GM18502 (cell line): ENCODE results near the gene IGFL1.
"Not testable (repeated sequence)": the region's sequence is repeated elsewhere in the genome, so short reads cannot be mapped to it uniquely, and the experiment has no call there.

Experiments used
- ATAC-seq: cut with Tn5 transposase; IDR thresholded peaks from one replicate; pipeline ENCODE4 v1.9.1; 2021; ENCODE audit warnings: mild to moderate bottlenecking; ENCODE audit not compliant: unreplicated experiment, poor library complexity

Gene IGFL1

GRCh38 chr19:46201454-46202310 is 27.9 kb upstream of the IGFL1 start:
- ATAC-seq: no peak

DNA sequence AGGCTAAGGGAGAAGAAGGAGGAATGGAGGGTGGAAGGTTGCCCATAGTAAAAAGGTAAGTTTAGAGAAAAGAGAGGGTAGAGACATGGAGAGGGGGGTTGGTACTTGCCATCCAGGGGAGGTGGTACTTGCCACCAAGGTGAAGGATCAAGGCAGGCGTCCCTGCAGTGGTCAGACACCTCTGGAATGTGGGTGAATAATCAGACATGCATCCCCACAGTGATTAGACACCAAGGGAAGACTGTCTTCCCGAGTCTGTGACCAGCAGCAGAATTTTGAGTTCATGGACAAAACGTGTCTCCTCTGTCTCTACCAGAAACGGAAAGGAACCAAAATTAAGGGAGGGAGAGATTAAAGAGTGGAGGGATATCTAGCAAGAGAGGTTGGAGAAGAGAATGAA is 27.1 kb upstream of the IGFL1 start:
- ATAC-seq: no peak

GRCh38 chr19:46202872-46203860 is 26.4 kb upstream of the IGFL1 start:
- ATAC-seq: no peak

DNA sequence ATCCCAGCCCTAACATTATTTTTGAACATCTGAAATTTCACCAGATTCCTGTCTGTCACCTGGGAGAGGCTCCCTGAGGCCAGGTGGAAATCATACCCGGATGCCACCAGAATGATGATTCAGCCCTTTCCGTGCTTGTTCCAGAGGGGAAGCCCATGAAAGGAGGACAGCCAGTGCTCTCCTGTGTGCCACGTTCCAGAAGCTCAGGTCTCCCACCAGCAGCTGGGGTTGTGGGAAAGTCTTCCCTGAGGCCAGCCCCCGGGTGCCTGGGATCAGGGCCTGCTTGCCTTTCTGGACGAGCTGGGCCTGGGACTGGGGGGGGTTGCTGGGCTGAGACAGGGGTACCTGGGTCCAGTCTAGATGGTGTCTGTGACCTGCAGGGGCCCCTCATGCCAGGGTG is 25.5 kb upstream of the IGFL1 start:
- no peak for ATAC-seq

- ATAC-seq: no peak
These were observed 24.2 kb upstream of the IGFL1 start for GRCh38 chr19:46205183-46205984.

GRCh38 chr19:46206176-46206575 is 23.4 kb upstream of the IGFL1 start:
- ATAC-seq: no peak

DNA sequence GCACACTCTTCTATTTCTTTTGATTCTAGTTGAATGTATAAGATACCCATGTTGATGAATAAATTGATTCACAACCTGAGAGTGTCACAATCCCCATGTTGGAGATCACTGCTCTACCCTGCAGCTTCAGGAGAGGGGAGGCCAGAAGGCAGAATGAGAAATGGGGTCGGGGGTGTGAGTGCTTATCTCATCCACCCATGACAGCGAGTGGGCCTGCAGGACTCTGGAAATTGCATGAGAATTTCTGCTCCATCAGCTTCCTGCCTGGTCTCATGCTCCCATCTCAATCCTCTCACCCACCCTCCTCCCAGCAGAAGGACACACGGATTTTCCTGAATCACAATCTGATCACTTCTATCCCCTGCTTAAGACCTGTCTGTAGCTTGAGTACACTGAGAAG is 22.9 kb upstream of the IGFL1 start:
- no peak for ATAC-seq

DNA sequence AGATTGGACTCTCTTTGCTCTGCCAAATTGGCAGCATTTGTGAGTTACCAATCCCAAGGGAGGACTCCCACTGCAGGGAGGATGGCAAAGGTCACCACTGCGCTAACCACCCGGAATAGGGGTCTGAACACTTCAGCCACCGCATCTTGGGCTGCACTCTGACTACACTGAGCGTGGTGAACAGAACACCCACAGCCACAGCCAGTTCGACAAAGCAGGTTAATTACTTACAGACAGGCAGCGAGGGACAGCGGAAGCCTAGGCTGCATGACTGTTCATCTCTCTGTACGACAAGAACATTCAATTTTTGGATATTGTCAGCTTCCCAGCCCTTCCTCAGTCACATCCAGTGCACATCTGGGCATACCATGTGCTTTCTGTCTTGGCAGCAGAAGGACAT is 21.7 kb upstream of the IGFL1 start:
- not testable (repeated sequence) for ATAC-seq

DNA sequence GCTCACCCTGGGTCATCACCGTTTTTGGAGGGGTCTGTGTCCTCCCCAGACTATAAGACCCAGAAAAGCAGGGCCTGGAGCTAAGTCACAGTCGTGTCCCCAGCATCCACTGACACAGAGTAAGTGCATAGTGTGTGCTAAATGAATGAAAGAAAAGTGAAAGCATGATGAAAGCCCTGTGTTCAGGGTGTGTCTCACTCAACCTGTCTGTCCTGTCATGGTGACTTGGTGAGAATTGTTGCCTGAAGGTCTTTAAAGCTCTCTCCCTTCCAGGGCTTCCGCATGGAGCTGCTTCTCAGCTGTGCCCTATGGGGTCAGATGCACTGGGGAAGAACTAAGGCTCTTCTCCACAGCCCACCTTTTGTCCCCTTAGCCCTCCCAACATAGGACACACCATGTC is 20.5 kb upstream of the IGFL1 start:
- ATAC-seq: no peak

DNA sequence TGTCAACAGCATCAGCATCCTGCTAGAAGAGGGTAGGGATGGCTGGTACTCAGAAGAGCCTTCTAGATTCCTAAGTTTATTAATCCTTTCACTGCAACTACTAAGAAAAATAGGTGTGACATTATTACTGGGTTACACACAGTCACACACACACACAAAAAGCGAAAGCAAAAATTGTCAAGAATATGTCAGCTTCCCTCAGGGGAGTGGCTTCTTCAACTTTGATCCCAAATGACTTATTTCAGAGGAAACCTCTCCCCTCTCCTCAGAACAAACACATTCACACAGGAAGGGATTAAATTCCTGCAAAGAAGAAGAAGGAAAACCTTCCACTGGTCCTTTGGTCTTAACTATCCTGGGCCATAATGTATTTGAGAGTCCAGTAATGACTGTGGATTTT is 20.1 kb upstream of the IGFL1 start:
- ATAC-seq: no peak

DNA sequence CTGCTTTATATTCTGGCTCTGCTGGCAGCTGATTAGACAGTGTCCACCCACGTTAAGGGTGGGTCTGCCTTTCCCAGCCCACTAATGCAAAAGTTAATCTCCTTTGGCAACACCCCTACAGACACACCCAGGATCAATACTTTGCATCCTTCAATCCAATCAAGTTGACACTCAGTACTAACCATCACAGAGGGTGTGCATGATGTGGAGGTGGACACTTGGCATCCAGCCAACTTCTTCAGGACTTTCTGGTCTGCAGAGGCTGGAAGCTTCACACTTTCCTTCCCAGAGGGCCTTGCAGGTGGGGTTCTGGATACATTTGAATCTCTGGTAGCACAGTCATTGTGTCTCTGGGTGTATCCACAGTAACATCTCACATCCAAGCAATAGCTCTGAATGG is 18.9 kb upstream of the IGFL1 start:
- no peak for ATAC-seq

DNA sequence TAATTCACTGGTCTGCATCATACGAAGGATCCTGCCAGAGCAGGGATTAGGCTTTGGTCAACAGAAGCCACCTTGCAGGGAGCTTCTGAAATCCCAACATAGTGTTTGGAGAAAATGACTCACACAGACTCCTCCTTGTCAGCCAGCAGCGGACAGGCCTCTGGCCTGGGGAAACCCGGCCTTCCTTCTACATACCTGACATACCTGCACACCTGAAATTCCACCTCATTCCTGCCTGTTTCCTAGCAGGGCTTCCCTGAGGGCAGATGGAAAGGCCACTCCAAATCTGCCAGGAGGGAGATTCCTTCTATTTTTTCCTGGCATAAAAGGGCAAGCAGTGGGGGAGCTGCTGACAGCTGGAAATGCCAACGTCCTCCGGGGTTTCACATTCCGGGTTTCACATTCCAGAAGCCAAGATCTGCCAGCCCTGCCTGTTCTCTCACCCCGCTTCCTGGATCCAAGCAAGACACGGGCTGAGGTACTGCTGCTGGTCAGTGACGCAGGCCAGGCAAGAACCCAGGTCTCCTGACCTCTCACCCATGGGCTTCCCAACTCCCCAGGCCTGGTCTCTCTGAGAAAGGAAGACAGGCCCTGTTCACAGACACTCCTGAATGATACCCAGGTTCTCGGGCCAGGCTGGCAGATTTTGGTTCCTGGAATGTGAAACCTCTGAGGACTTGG is 18.2 kb upstream of the IGFL1 start:
- ATAC-seq: no peak

GRCh38 chr19:46212592-46212991 is 16.9 kb upstream of the IGFL1 start:
- ATAC-seq: not testable (repeated sequence)

DNA sequence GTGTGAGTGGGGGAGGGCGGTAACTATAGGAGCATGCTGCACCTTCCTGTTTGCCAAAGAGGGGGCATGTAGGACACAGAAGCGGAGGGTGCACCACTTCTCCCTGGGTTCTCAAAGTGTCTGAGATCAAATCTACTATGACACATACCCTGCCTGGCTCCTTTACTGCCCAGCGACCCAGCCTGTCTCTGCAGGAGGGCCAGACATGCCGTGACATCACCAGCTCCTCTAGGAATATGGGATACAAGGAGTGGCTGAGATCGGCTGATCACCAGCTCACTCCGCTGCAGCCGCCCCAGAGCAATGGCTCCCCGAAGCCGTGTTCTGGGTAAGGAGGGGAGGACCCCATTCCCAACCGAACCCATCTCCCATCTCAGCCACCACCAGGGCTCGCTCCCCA is 16.4 kb upstream of the IGFL1 start:
- ATAC-seq: no peak

GRCh38 chr19:46213806-46214205 is 15.7 kb upstream of the IGFL1 start:
- ATAC-seq: no peak

GRCh38 chr19:46216612-46217011 is 12.9 kb upstream of the IGFL1 start:
- no peak for ATAC-seq

DNA sequence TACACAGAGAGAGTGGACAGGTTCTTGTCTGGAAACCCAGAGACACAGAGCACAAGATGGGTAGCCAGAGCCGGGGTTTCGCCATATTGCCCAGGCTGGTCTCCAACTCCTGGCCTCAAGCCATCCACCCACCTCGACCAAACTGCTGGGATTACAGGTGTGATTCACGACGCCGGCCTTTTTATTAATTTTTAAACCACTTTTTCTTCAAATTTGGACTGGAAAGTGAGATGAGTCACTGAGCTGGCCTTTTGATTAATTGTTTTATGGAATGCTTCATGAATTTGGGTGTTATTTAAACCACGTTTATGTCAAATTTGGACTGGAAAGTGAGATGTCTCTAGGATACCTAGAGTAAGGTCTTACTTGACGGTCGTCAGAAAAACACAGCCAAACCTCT is 12.1 kb upstream of the IGFL1 start:
- ATAC-seq: no peak

DNA sequence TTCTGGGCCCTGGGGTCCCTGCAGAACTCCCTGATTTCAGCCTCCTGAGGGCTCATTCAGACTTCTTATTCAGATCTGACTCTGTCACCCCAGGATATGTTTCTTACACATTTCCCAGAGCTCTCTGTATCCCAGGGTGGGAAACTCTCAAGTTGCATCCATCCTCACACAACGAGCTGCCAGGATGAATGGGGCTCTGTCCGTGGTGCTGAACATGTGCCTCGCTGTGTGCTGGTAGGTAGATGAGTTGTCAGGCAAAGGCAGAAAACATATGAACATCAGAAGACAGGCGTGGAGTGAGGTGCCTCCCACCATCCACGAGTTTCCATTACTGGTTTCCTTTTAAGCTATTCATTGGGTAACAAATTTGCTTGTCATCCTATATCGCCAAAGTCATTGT is 11.4 kb upstream of the IGFL1 start:
- no peak for ATAC-seq

DNA sequence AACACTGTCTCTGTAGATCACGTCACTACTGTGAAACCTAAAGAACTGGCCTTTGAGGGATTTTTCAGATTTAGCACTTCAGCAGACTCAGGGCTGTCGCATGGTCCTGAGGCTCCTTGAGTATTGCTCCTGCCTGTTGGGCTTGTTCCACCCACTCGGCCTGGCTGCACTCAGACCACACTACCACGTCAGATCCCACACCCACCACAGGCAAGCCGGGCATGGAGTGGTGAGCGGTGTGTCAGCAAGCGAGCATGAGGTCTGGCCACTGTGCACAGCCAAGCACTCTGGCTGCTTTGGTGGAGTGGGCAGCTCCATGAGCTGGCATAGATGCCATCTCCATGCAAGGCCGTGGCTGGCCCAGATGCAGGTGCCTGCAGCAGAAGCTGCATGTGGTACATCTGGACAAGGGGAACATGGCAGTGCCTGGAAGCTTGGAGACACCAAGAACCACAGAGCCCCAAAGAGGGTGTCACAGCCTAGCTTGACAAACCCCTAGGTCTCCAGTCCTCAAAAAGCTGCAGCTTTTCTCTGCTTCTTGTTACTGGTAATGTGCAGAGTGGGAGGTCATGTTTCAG is 9.4 kb upstream of the IGFL1 start:
- no peak for ATAC-seq

GRCh38 chr19:46221152-46221551 is 8.4 kb upstream of the IGFL1 start:
- no peak for ATAC-seq
